Measurements from ENCODE around the gene TEKT4. TPM values are rescaled to one million over a fixed set of nuclear protein-coding genes. Genes with fewer than 3 reads are reported as not detected.

The TEKT4 gene, protein sequence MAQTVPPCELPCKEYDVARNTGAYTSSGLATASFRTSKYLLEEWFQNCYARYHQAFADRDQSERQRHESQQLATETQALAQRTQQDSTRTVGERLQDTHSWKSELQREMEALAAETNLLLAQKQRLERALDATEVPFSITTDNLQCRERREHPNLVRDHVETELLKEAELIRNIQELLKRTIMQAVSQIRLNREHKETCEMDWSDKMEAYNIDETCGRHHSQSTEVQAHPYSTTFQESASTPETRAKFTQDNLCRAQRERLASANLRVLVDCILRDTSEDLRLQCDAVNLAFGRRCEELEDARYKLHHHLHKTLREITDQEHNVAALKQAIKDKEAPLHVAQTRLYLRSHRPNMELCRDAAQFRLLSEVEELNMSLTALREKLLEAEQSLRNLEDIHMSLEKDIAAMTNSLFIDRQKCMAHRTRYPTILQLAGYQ
- total RNA-seq: not detected in 2 replicates

DNA sequence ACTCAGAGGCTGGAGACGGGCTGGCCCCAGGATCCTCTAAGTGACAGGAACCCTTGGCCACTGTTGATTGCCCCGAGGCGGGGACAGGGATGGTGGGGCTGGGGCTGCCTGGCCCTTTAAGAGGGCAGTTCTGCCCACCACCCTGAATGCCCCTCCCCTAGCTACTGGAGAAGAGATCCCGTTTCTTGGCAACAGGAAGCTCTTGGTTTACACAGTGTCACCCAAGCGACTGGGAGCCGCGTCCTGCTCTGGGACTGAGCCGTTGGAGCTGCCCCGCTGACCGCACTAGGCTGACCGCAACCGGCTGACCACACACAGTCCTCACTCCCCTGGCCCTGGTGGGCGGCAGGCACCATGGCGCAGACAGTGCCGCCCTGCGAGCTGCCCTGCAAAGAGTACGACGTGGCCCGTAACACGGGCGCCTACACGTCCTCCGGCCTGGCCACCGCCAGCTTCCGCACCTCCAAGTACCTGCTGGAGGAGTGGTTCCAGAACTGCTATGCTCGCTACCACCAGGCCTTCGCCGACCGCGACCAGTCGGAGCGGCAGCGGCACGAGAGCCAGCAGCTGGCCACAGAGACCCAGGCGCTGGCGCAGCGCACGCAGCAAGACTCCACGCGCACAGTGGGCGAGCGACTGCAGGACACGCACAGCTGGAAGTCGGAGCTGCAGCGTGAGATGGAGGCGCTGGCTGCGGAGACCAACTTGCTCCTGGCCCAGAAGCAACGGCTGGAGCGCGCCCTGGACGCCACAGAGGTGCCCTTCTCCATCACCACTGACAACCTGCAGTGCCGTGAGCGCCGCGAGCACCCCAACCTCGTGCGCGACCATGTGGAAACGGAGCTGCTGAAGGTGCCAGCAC, at the start of gene TEKT4:
Gene TEKT4 (plus strand): TSS at position 205 of the 862 bp plus-strand sequence. CDS start 150 bp downstream, at position 355.

Other genes with a start within 250 kb of the TEKT4 start
- gene MAL, start 154.3 kb downstream of the TEKT4 start, total RNA-seq: not detected in 2 replicates